ENCODE data around the gene RGS9BP. TPM values are rescaled to one million over a fixed set of nuclear protein-coding genes. Genes with fewer than 3 reads are reported as not detected.

RGS9BP gene
- total RNA-seq, 2 donors from 2014 or later = not detected

- no peaks in the 10 kb centered on the region for H3K9me3 Mint-ChIP-seq
- no peak for DNase-seq
- peak overlapping the region; percentile 36 for H3K4me3 Mint-ChIP-seq
- TF ChIP-seq, protein P1, sequence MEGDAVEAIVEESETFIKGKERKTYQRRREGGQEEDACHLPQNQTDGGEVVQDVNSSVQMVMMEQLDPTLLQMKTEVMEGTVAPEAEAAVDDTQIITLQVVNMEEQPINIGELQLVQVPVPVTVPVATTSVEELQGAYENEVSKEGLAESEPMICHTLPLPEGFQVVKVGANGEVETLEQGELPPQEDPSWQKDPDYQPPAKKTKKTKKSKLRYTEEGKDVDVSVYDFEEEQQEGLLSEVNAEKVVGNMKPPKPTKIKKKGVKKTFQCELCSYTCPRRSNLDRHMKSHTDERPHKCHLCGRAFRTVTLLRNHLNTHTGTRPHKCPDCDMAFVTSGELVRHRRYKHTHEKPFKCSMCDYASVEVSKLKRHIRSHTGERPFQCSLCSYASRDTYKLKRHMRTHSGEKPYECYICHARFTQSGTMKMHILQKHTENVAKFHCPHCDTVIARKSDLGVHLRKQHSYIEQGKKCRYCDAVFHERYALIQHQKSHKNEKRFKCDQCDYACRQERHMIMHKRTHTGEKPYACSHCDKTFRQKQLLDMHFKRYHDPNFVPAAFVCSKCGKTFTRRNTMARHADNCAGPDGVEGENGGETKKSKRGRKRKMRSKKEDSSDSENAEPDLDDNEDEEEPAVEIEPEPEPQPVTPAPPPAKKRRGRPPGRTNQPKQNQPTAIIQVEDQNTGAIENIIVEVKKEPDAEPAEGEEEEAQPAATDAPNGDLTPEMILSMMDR (conservative IDR thresholded peaks at IDR 0.05) = no peak
- Histone ChIP-seq H3K9me3 (ENCODE audit: control insufficient read depth, low read length) (no peaks in the 10 kb centered on the region), H3K27me3 (ENCODE audit: control insufficient read depth, insufficient read depth, low read length, poor library complexity, severe bottlenecking) (peaks cover 51% of the 10 kb centered on the region), H3K27ac (ENCODE audit: low read depth, low read length) (no peak overlapping the region), H3K36me3 (ENCODE audit: control insufficient read depth, insufficient read depth, low read length) (no peaks in the 10 kb centered on the region), H3K4me1 (ENCODE audit: control insufficient read depth, insufficient read depth, low read length) (peaks cover 3% of the 10 kb centered on the region), H3K4me3 (ENCODE audit: low read length) (peak overlapping the region; percentile 90), H3K9ac (ENCODE audit: extremely low read depth, low read length, poor library complexity, severe bottlenecking) (no peak overlapping the region)
- peaks cover 18% of the 10 kb centered on the region for H3K4me1 Mint-ChIP-seq
- WGBS, 2 experiments (ENCODE audit: insufficient coverage in 1 of 2, insufficient read length in 1 of 2) = 24 to 31% methylated on average over 11 to 33 of the region's 33 CpGs
- peaks cover 51% of the 10 kb centered on the region for H3K27me3 Mint-ChIP-seq (ENCODE audit: insufficient read depth)
- H3K27ac Mint-ChIP-seq = no peak overlapping the region
- H3K36me3 Mint-ChIP-seq (ENCODE audit: low read depth) = peaks cover 1% of the 10 kb centered on the region
Measured at GRCh38 chr19:32676895-32677359, 1.3 kb downstream of the RGS9BP start.

DNA sequence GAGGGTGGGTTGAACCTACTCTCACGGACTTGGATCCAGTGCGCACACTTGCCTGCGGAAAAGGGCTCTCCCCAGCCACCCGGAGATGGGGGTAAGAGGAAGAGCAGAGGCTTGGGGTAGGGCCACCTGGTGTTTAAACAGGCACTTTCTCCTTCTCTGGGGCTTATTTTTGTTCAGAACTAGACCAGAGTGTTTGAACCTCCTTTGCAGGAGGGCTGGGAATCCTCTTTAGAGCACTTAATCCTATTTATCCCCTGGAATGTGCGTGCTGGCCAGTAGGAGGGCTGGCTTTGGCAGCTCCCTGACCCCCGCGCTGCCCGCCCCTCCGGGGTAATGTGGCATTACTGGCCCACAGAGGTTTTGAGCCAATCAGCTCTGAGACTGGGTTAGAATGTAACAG is 2.0 kb downstream of the RGS9BP start:
- Histone ChIP-seq H3K9ac (ENCODE audit: extremely low read depth, low read length, poor library complexity, severe bottlenecking) (no peak overlapping the region), H3K9me3 (ENCODE audit: control insufficient read depth, low read length) (no peaks in the 10 kb centered on the region), H3K4me1 (ENCODE audit: control insufficient read depth, insufficient read depth, low read length) (peaks cover 3% of the 10 kb centered on the region), H3K27ac (ENCODE audit: low read depth, low read length) (no peak overlapping the region), H3K27me3 (ENCODE audit: control insufficient read depth, insufficient read depth, low read length, poor library complexity, severe bottlenecking) (peaks cover 55% of the 10 kb centered on the region), H3K4me3 (ENCODE audit: low read length) (peak overlapping the region; percentile 90), H3K36me3 (ENCODE audit: control insufficient read depth, insufficient read depth, low read length) (no peaks in the 10 kb centered on the region)
- peaks cover 18% of the 10 kb centered on the region for H3K4me1 Mint-ChIP-seq
- 7% methylated on average over 9 of the region's 9 CpGs; no CpG with 5 or more reads in 1 of the 2 experiments for WGBS, 2 experiments (ENCODE audit: insufficient coverage in 1 of 2, insufficient read length in 1 of 2)
- TF ChIP-seq, protein P1 (conservative IDR thresholded peaks at IDR 0.05) = peak; percentile 40
- peak; percentile 89 for DNase-seq
- H3K4me3 Mint-ChIP-seq = peak overlapping the region; percentile 36
- H3K36me3 Mint-ChIP-seq (ENCODE audit: low read depth) = no peaks in the 10 kb centered on the region
- no peaks in the 10 kb centered on the region for H3K9me3 Mint-ChIP-seq
- peak overlapping the region; percentile 23 for H3K27ac Mint-ChIP-seq
- peaks cover 54% of the 10 kb centered on the region for H3K27me3 Mint-ChIP-seq (ENCODE audit: insufficient read depth)

DNA sequence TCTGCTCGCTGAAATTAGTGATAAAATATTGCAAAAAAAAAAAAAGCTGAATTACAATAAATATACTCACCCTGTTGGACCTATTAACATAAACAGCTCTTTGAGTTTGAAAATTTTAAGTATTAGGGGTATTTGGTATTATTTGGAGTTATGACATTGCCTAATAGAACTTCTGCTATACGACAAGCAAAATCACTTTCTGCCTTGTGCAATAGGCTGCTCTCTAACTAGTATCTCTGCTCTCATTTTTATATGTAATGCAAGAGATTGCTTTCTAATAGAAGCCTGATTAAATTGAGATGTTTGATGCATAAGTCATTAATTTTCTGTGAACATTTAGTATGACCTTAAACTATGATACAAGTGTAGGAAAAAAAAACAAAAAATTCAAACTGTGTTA is 5.3 kb downstream of the RGS9BP start:
- Histone ChIP-seq H3K4me3 (ENCODE audit: low read length) (no peak overlapping the region), H3K36me3 (ENCODE audit: control insufficient read depth, insufficient read depth, low read length) (no peaks in the 10 kb centered on the region), H3K4me1 (ENCODE audit: control insufficient read depth, insufficient read depth, low read length) (no peaks in the 10 kb centered on the region), H3K9ac (ENCODE audit: extremely low read depth, low read length, poor library complexity, severe bottlenecking) (no peak overlapping the region), H3K27me3 (ENCODE audit: control insufficient read depth, insufficient read depth, low read length, poor library complexity, severe bottlenecking) (peaks cover 48% of the 10 kb centered on the region), H3K27ac (ENCODE audit: low read depth, low read length) (no peak overlapping the region), H3K9me3 (ENCODE audit: control insufficient read depth, low read length) (no peaks in the 10 kb centered on the region)
- TF ChIP-seq, protein P1 (conservative IDR thresholded peaks at IDR 0.05) = no peak
- Mint-ChIP-seq H3K27me3 (ENCODE audit: insufficient read depth) (peaks cover 45% of the 10 kb centered on the region), H3K36me3 (ENCODE audit: low read depth) (no peaks in the 10 kb centered on the region), H3K4me1 (peaks cover 9% of the 10 kb centered on the region), H3K27ac (no peak overlapping the region), H3K4me3 (no peak overlapping the region), H3K9me3 (no peaks in the 10 kb centered on the region)
- 100% methylated on average over 1 of the region's 2 CpGs; no CpG with 5 or more reads in 1 of the 2 experiments for WGBS, 2 experiments (ENCODE audit: insufficient coverage in 1 of 2, insufficient read length in 1 of 2)
- DNase-seq = no peak

Data from endodermal cell (in vitro differentiated cells).